HepG2 (cell line): ENCODE data around the gene EFL1. TPM values are rescaled to one million over a fixed set of nuclear protein-coding genes. Genes with fewer than 3 reads are reported as not detected.

ENCODE experiments used
- ARID5B ChIP-seq: IDR thresholded peaks from 2 replicates; pipeline ENCODE4 v1.4.0; 2020; ENCODE audit warnings: mild to moderate bottlenecking, missing genetic modification reagents
- ARNT2 ChIP-seq: sonication (generic); formaldehyde crosslinking; IDR thresholded peaks from 2 replicates; pipeline ENCODE4 v1.8.0; 2022; ENCODE audit warnings: mild to moderate bottlenecking, low read depth, missing genetic modification reagents, moderate library complexity
- BRCA1 ChIP-seq: sonication (generic); formaldehyde crosslinking; IDR thresholded peaks from 2 replicates; pipeline ENCODE4 v1.4.0; 2020; ENCODE audit warnings: missing genetic modification reagents
- CREM ChIP-seq, 2 experiments: sonication (generic) in 1 of 2; formaldehyde crosslinking in 1 of 2; IDR thresholded peaks; 2 replicates each; pipeline versions ENCODE4 v1.4.0 to v1.6.1; 2016 to 2020; ENCODE audit warnings: antibody characterized with exemption in 1 of 2, mild to moderate bottlenecking in 1 of 2, missing genetic modification reagents in 1 of 2
- HMGXB4 ChIP-seq, 2 experiments: sonication (generic) in 1 of 2; formaldehyde crosslinking in 1 of 2; IDR thresholded peaks; 2 replicates each; pipeline versions ENCODE4 v1.4.0 to v1.6.1; 2018 to 2020; ENCODE audit warnings: missing genetic modification reagents in 2 of 2, borderline replicate concordance in 1 of 2, low read depth in 1 of 2, mild to moderate bottlenecking in 1 of 2, missing biosample characterization in 1 of 2
- IRF9 ChIP-seq: sonication (generic); formaldehyde crosslinking; IDR thresholded peaks from 2 replicates; pipeline ENCODE4 v1.8.0; 2022; ENCODE audit warnings: missing genetic modification reagents, mild to moderate bottlenecking, borderline replicate concordance
- KMT2A ChIP-seq: sonication (generic); formaldehyde crosslinking; IDR thresholded peaks from 2 replicates; pipeline ENCODE4 v1.4.0; 2020; ENCODE audit warnings: missing genetic modification reagents
- NAIF1 ChIP-seq: sonication (generic); formaldehyde crosslinking; IDR thresholded peaks from 2 replicates; pipeline ENCODE4 v1.5.0; 2020; ENCODE audit warnings: mild to moderate bottlenecking, missing genetic modification reagents, borderline replicate concordance
- NFRKB ChIP-seq: fragments of 450-650 bp; IDR thresholded peaks from 2 replicates; pipeline ENCODE4 v1.6.1; 2017
- PHF5A ChIP-seq: IDR thresholded peaks from one replicate; pipeline ENCODE4 v1.6.1; 2018; ENCODE audit warnings: low read depth, missing genetic modification reagents; ENCODE audit not compliant: unreplicated experiment
- RFX5 ChIP-seq: IDR thresholded peaks from 2 replicates; pipeline ENCODE4 v1.6.1; 2011; ENCODE audit warnings: low read depth, low read length, improper control_type of control experiment
- TEF ChIP-seq: sonication (generic); formaldehyde crosslinking; IDR thresholded peaks from 2 replicates; pipeline ENCODE4 v1.5.0; 2020; ENCODE audit warnings: missing genetic modification reagents
- U2AF2 ChIP-seq: fragments of 200-400 bp; formaldehyde crosslinking; IDR thresholded peaks from 2 replicates; pipeline ENCODE4 v1.6.1; 2017; ENCODE audit warnings: low read depth, mild to moderate bottlenecking, low read length
- ZBTB20 ChIP-seq: sonication (generic); formaldehyde crosslinking; IDR thresholded peaks from 2 replicates; pipeline ENCODE4 v1.8.1; 2023; ENCODE audit warnings: missing genetic modification reagents, low read depth, mild to moderate bottlenecking, borderline replicate concordance
- ZNF260 ChIP-seq: sonication (generic); formaldehyde crosslinking; IDR thresholded peaks from 2 replicates; pipeline ENCODE4 v1.4.0; 2020; ENCODE audit warnings: missing genetic modification reagents, low read depth, mild to moderate bottlenecking, borderline replicate concordance
- ZNF264 ChIP-seq: sonication (generic); formaldehyde crosslinking; IDR thresholded peaks from 2 replicates; pipeline ENCODE4 v1.4.0; 2020; ENCODE audit warnings: missing genetic modification reagents
- ZNF484 ChIP-seq: sonication (generic); formaldehyde crosslinking; IDR thresholded peaks from 2 replicates; pipeline ENCODE4 v1.5.1; 2020; ENCODE audit warnings: mild to moderate bottlenecking, low read depth, missing genetic modification reagents, borderline replicate concordance
- ZNF543 ChIP-seq: sonication (generic); formaldehyde crosslinking; IDR thresholded peaks from 2 replicates; pipeline ENCODE4 v1.4.0; 2020; ENCODE audit warnings: mild to moderate bottlenecking, missing genetic modification reagents
- ZNF564 ChIP-seq: sonication (generic); formaldehyde crosslinking; IDR thresholded peaks from 2 replicates; pipeline ENCODE4 v1.8.1; 2023; ENCODE audit warnings: mild to moderate bottlenecking, missing genetic modification reagents
- ZNF850 ChIP-seq: sonication (generic); formaldehyde crosslinking; conservative IDR thresholded peaks from 2 replicates; pipeline ENCODE4 v1.9.0; 2021; ENCODE audit warnings: mild to moderate bottlenecking, missing genetic modification reagents
- ZSCAN9 ChIP-seq: IDR thresholded peaks from 2 replicates; pipeline ENCODE4 v1.6.1; 2016; ENCODE audit warnings: borderline replicate concordance
- polyA plus RNA-seq, 8 experiments: library from polyadenylated mRNA; depleted of rRNA in 3 of 8; stranded (reverse) in 7 of 8; unstranded in 1 of 8; fragments of >200 nt; fragmentation: Illumina TruSeq in 4 of 8; extraction: Trizol in 4 of 8; gene quantifications; 2 replicates each; pipeline versions ENCODE4 v1.2.1 to v1.2.3, GENCODE V29; 2011 to 2016; ENCODE audit warnings: low read depth in 4 of 8, missing spikeins in 1 of 8, mixed read lengths in 1 of 8; ENCODE audit not compliant: insufficient read depth in 1 of 8
- total RNA-seq, 5 experiments: library from RNA; depleted of rRNA; stranded (reverse); fragments of >200 nt; fragmentation: Illumina TruSeq; extraction: Trizol; gene quantifications; 2 replicates each; pipeline ENCODE4 v1.2.3, GENCODE V29; 2016; ENCODE audit warnings: low read depth in 1 of 5

EFL1 gene
- total and polyA plus RNA-seq, 2 of the 13 experiments (the other 11 are each of a cell fraction or from before 2014, with no cell fraction given) = 6.4 to 12.0 TPM

GRCh38 chr15:82263350-82263749, 816 bp upstream of the EFL1 start (continued):
- TF ChIP-seq ARNT2 (no peak), HMGXB4 (CRISPR knock-in tag; IDR thresholded peaks at IDR 0.05; ENCODE audit: borderline replicate concordance in 1 of 2, low read depth in 1 of 2) (no peak), ZNF564 (CRISPR knock-in tag) (no peak), ZNF484 (CRISPR knock-in tag) (no peak), CREM (IDR thresholded peaks at IDR 0.05) (peak; percentile 76), CREM (CRISPR knock-in tag; IDR thresholded peaks at IDR 0.05) (no peak), RFX5 (no peak), TEF (CRISPR knock-in tag) (no peak), KMT2A (CRISPR knock-in tag) (no peak), ZNF260 (CRISPR knock-in tag) (no peak), ZSCAN9 (CRISPR knock-in tag) (0 out of 2 replicates have a peak, but pooled peaks have one; percentile 72), PHF5A (CRISPR knock-in tag) (no peak), NFRKB (no peak), ZNF850 (no peak), ZNF543 (CRISPR knock-in tag) (no peak), NAIF1 (CRISPR knock-in tag) (no peak), ZNF264 (no peak), ARID5B (CRISPR knock-in tag) (peak; percentile 96), ZBTB20 (CRISPR knock-in tag) (no peak), IRF9 (CRISPR knock-in tag) (no peak), U2AF2 (no peak), BRCA1 (CRISPR knock-in tag) (no peak)
